DND-41 (cell line): ENCODE measurements around the gene DOP1A.

Experiments
- CTCF ChIP-seq: IDR thresholded peaks from 2 replicates; pipeline ENCODE4 v1.5.1; 2012; ENCODE audit warnings: borderline replicate concordance, low read length, moderate library complexity, mild to moderate bottlenecking; ENCODE audit not compliant: poor library complexity, severe bottlenecking; ENCODE audit errors: extremely low read depth
- EZH2 ChIP-seq: IDR thresholded peaks from 3 replicates; pipeline ENCODE4 v1.6.1; 2012; ENCODE audit warnings: borderline replicate concordance, low read depth, mild to moderate bottlenecking, moderate library complexity, low read length, inconsistent platforms; ENCODE audit not compliant: severe bottlenecking

GRCh38 chr6:83125425-83125824 is 58.0 kb downstream of the DOP1A start:
- TF ChIP-seq CTCF (no peak), EZH2 (no peak)
